Keratinocyte (primary cell): ENCODE measurements around the gene PTPN5.

Experiments
- EZH2 ChIP-seq: IDR thresholded peaks from one replicate; pipeline ENCODE4 v1.6.1; 2012; ENCODE audit warnings: inconsistent platforms, mild to moderate bottlenecking, low read length, moderate library complexity
- TF ChIP-seq, protein P1 (sequence below), 3 experiments: IDR thresholded peaks in 1 of 3; conservative IDR thresholded peaks in 1 of 3; optimal IDR thresholded peaks in 1 of 3; 2 replicates in 2 of 3; 3 replicates in 1 of 3; pipeline versions ENCODE3 to v1.5.1; 2011; ENCODE audit warnings: low read length in 3 of 3, mild to moderate bottlenecking in 3 of 3, moderate library complexity in 2 of 3, control low read depth in 1 of 3, inconsistent platforms in 1 of 3; ENCODE audit not compliant: insufficient read depth in 2 of 3; ENCODE audit errors: extremely low read depth in 1 of 3

DNA sequence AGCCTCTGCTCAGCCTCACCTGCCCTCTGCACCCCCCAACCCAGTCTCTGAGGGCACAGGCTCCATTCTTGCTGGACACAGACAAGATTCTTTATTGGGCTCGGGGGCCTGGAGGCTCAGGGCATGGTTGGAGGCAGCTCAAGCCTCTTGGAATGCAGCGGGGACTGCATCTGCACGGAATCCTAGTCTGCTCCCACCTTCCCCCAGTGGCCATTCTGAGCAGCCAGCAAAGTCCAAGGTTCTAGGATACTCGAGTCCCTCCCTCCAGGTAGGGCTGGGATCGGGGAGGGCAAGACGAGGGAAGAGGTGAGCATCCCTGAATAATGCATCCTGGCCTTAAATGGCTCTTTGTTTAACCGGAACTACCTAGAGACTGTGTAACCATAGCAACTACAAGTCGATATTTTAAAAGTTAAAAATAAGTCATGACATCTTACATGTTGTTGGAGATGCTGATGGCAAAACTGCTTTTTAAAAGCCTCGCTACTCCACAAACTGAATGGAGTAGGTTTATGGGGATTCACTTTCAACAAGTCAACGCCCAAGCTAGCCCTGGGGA lies 54.9 kb downstream of the PTPN5 start:
- TF ChIP-seq, protein P1, sequence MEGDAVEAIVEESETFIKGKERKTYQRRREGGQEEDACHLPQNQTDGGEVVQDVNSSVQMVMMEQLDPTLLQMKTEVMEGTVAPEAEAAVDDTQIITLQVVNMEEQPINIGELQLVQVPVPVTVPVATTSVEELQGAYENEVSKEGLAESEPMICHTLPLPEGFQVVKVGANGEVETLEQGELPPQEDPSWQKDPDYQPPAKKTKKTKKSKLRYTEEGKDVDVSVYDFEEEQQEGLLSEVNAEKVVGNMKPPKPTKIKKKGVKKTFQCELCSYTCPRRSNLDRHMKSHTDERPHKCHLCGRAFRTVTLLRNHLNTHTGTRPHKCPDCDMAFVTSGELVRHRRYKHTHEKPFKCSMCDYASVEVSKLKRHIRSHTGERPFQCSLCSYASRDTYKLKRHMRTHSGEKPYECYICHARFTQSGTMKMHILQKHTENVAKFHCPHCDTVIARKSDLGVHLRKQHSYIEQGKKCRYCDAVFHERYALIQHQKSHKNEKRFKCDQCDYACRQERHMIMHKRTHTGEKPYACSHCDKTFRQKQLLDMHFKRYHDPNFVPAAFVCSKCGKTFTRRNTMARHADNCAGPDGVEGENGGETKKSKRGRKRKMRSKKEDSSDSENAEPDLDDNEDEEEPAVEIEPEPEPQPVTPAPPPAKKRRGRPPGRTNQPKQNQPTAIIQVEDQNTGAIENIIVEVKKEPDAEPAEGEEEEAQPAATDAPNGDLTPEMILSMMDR (optimal IDR thresholded peaks at IDR 0.05 in 1 of 3, IDR thresholded peaks at IDR 0.05 in 1 of 3, conservative IDR thresholded peaks at IDR 0.05 in 1 of 3; ENCODE audit: extremely low read depth in 1 of 3, insufficient read depth in 2 of 3, low read length in 3 of 3): no peak
- TF ChIP-seq EZH2: no peak
